GM21737 (cell line): ENCODE data around the gene LMX1A.

Source experiments
- ATAC-seq: cut with Tn5 transposase; IDR thresholded peaks from one replicate; pipeline ENCODE4 v1.9.1; 2021; ENCODE audit warnings: mild to moderate bottlenecking, moderate library complexity; ENCODE audit not compliant: unreplicated experiment

Gene LMX1A

GRCh38 chr1:165369255-165369848, 12.8 kb upstream of the LMX1A start:
- ATAC-seq: no peak

GRCh38 chr1:165367375-165367993, 11.0 kb upstream of the LMX1A start:
- ATAC-seq: no peak

GRCh38 chr1:165365341-165365740, 8.8 kb upstream of the LMX1A start:
- ATAC-seq: no peak

GRCh38 chr1:165364568-165365133, 8.1 kb upstream of the LMX1A start:
- ATAC-seq: no peak

- ATAC-seq: no peak
Measured at GRCh38 chr1:165356876-165357275, 361 bp upstream of the LMX1A start.

- ATAC-seq: no peak
Measured at GRCh38 chr1:165355139-165355976, 1.2 kb downstream of the LMX1A start.

- no peak for ATAC-seq
Measured at GRCh38 chr1:165354739-165355138, 1.8 kb downstream of the LMX1A start.

- no peak for ATAC-seq
Measured at GRCh38 chr1:165353731-165354671, 2.5 kb downstream of the LMX1A start.

- no peak for ATAC-seq
Measured at GRCh38 chr1:165352442-165353293, 3.8 kb downstream of the LMX1A start.

GRCh38 chr1:165351863-165352441, 4.6 kb downstream of the LMX1A start:
- ATAC-seq: no peak

- no peak for ATAC-seq
Measured at GRCh38 chr1:165350840-165351239, 5.7 kb downstream of the LMX1A start.

GRCh38 chr1:165345502-165345901, 11.0 kb downstream of the LMX1A start:
- ATAC-seq: no peak

GRCh38 chr1:165344736-165345135, 11.8 kb downstream of the LMX1A start:
- no peak for ATAC-seq

GRCh38 chr1:165344198-165344597, 12.3 kb downstream of the LMX1A start:
- ATAC-seq: no peak

- ATAC-seq: no peak
Measured at GRCh38 chr1:165342587-165342986, 13.9 kb downstream of the LMX1A start.

- ATAC-seq: no peak
Measured at GRCh38 chr1:165342168-165342567, 14.3 kb downstream of the LMX1A start.

GRCh38 chr1:165339164-165339563, 17.4 kb downstream of the LMX1A start:
- no peak for ATAC-seq

GRCh38 chr1:165330483-165330882, 26.0 kb downstream of the LMX1A start:
- no peak for ATAC-seq

GRCh38 chr1:165329104-165329503, 27.4 kb downstream of the LMX1A start:
- ATAC-seq: no peak
